ENCODE data around the gene CADM3. TPM values are rescaled to one million over a fixed set of nuclear protein-coding genes. Genes with fewer than 3 reads are reported as not detected.

CADM3 gene
- total and polyA plus RNA-seq, 9 of the 15 experiments (the other 6 are each of a cell fraction or from before 2014, with no cell fraction given): 0.04 TPM; not detected in 8

GRCh38 chr1:159177272-159177907, 6.0 kb downstream of the CADM3 start (continued):
- no peak for TF ChIP-seq ZMIZ1 (IDR thresholded peaks at IDR 0.05; ENCODE audit: low read depth in 2 of 2, low read length in 2 of 2)
- no peak for TF ChIP-seq ZNF699 (CRISPR knock-in tag; IDR thresholded peaks at IDR 0.05; ENCODE audit: insufficient replicate concordance)
- TF ChIP-seq CCNT2 (IDR thresholded peaks at IDR 0.05; ENCODE audit: borderline replicate concordance, extremely low read depth, insufficient read length, low read depth, low read length): no peak
- TF ChIP-seq ZBTB2 (IDR thresholded peaks at IDR 0.05): no peak
- peak; percentile 72; the same call in 1 of the 2 replicates for TF ChIP-seq ZNF12 (CRISPR knock-in tag; IDR thresholded peaks at IDR 0.05)
- peak; percentile 79; the same call in 1 of the 2 replicates for TF ChIP-seq E2F4 (CRISPR knock-in tag; IDR thresholded peaks at IDR 0.05; ENCODE audit: low read depth)
- TF ChIP-seq ZNF354B (CRISPR knock-in tag; IDR thresholded peaks at IDR 0.05): no peak; the same call in 1 of the 2 replicates
- no peak for TF ChIP-seq MAFK (IDR thresholded peaks at IDR 0.05; ENCODE audit: low read length)
- TF ChIP-seq ZNF696 (CRISPR knock-in tag; conservative IDR thresholded peaks at IDR 0.05): no peak
- no peak for TF ChIP-seq ZBTB9 (CRISPR knock-in tag; IDR thresholded peaks at IDR 0.05)
- peak; percentile 76 to 98; a peak in 3 of 4 replicates for TF ChIP-seq SIN3A (IDR thresholded peaks at IDR 0.05; ENCODE audit: borderline replicate concordance in 2 of 2, control insufficient read depth in 1 of 2, low read depth in 2 of 2, low read length in 2 of 2)
- TF ChIP-seq ZNF76 (CRISPR knock-in tag; IDR thresholded peaks at IDR 0.05; ENCODE audit: borderline replicate concordance): no peak
- TF ChIP-seq BDP1 (IDR thresholded peaks at IDR 0.05; ENCODE audit: insufficient read depth, insufficient read length): no peak
- no peak for TF ChIP-seq CREB5 (CRISPR knock-in tag; IDR thresholded peaks at IDR 0.05)
- TF ChIP-seq E2F1 (CRISPR knock-in tag; IDR thresholded peaks at IDR 0.05): peak; percentile 97
- TF ChIP-seq FIP1L1 (IDR thresholded peaks at IDR 0.05; ENCODE audit: low read depth, low read length, poor library complexity, severe bottlenecking): no peak
